PFSK-1 (cell line): Measurements from ENCODE around the gene SS18L1.

Source experiments
- POLR2AphosphoS5 ChIP-seq: IDR thresholded peaks from 2 replicates; pipeline ENCODE4 v1.6.1; 2012; ENCODE audit warnings: low read depth, mild to moderate bottlenecking, control low read depth, low read length, moderate library complexity
- SIN3A ChIP-seq: IDR thresholded peaks from 2 replicates; pipeline ENCODE4 v1.6.1; 2012; ENCODE audit warnings: mild to moderate bottlenecking, low read length, moderate library complexity, borderline replicate concordance; ENCODE audit not compliant: insufficient read depth
- TAF1 ChIP-seq: IDR thresholded peaks from 2 replicates; pipeline ENCODE4 v1.6.1; 2012; ENCODE audit warnings: low read length, control low read depth, borderline replicate concordance; ENCODE audit not compliant: insufficient read depth

DNA sequence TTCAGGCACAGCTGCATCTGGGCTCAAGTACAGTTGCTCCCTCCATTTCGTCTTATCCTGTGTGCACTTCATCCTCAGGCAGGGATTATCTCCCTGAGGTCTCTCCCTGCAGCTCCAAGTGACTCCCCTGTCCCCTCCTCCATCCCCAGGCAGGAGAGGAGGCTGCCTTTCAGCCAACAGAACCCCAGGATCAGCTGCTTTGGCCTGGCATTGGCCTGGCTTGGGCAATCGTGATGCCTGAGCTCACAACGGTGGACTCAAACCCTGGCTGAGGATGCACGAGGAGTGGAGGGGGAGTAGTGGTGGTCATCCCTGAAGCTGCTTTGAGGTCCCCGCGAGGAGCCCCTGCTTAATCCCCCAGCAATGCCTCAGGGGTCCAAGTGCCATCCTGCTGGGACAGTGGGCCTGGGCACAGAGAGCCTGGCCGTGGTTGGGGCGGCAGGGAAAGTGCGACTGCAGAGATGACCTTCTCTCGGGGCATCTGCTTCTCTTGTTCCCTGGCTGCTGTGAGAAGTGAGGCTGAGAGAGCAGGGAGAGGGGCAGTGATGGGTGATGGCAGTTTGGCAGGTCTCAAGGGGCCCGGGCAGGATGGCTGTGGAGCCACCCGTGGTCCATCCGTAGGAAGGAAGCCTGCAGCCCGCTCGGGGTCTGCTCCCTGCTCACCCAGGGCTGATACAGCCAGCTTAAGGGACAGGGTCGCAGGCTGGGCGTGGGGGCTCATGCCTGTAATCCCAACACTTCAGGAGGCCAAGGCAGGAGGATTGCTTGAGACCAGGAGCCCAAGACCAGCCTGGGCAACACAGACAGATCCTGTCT, 82.5 kb downstream of the SS18L1 start:
- TF ChIP-seq SIN3A (no peak), TAF1 (no peak), POLR2AphosphoS5 (no peak)
